ENCODE measurements around the gene KCNG1.
"Not testable (repeated sequence)": the region's sequence is repeated elsewhere in the genome, so short reads cannot be mapped to it uniquely, and the experiment has no call there.

KCNG1 gene

DNA sequence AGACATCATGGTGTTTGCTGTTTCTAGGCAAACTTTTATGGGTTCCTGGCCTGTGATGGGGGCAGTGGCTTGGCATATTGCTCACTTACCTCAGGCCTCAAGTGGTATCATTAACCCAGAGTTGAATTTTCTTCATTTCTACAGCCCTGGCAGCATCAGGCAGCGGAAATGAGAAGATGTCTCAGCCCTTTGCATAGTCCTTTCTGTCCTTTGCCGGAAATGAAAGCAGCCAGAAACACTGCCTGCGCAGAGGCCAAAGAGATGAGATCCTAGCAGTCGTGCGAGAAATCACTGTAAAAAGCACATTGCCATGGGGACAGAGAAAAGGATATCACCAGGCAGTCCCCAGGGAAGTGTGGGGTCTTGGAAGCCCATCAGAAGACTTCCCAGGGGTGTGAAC, 37.4 kb upstream of the KCNG1 start:
- TF ChIP-seq ZFX (IDR thresholded peaks at IDR 0.05; ENCODE audit: borderline replicate concordance) = no peak
- TF ChIP-seq, protein P1, sequence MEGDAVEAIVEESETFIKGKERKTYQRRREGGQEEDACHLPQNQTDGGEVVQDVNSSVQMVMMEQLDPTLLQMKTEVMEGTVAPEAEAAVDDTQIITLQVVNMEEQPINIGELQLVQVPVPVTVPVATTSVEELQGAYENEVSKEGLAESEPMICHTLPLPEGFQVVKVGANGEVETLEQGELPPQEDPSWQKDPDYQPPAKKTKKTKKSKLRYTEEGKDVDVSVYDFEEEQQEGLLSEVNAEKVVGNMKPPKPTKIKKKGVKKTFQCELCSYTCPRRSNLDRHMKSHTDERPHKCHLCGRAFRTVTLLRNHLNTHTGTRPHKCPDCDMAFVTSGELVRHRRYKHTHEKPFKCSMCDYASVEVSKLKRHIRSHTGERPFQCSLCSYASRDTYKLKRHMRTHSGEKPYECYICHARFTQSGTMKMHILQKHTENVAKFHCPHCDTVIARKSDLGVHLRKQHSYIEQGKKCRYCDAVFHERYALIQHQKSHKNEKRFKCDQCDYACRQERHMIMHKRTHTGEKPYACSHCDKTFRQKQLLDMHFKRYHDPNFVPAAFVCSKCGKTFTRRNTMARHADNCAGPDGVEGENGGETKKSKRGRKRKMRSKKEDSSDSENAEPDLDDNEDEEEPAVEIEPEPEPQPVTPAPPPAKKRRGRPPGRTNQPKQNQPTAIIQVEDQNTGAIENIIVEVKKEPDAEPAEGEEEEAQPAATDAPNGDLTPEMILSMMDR (IDR thresholded peaks at IDR 0.05) = no peak
- H3K27ac ChIP-seq = no peak overlapping the region

DNA sequence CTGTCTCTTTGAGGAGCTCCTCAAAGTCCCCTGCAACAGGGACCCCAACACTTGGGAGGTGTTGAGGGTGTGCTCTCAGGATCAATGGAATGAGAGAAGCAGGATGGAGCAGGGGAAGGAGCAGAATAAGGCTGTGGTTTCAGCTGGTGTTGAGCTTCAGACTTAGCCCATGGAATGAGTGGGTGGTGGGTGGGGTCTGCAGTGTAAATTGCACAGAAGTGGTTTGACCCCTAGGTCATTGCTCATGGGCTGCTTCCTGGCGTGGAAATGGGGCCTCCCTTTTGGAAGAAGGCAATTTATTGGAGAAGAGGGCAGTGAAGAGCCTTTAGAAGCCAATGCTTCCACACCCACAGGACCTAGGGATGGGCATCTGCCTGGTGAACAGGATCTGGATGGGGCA, 37.0 kb upstream of the KCNG1 start:
- TF ChIP-seq, protein P1 (IDR thresholded peaks at IDR 0.05) = no peak
- TF ChIP-seq ZFX (IDR thresholded peaks at IDR 0.05; ENCODE audit: borderline replicate concordance) = no peak
- no peak overlapping the region for H3K27ac ChIP-seq

DNA sequence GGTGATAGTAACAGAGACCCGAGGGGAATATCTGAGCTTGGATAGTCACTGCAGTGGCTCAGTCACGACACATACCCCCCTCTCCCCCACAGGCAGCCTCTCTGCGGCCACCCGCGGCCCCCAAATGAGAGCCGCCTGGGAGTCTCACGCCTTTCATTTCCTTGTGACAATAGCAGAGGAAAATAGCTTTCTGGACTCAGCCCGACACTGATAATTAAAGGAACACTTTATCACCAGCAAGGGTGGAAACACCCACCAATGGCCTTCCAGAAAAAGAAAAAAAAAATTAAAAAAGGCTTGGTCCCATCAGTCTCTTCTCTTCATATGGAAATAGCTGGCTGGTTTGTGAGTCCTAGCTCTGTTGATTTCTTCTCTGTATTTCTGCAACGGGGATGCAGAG, 35.1 kb upstream of the KCNG1 start:
- H3K27ac ChIP-seq = no peak overlapping the region
- TF ChIP-seq ZFX (IDR thresholded peaks at IDR 0.05; ENCODE audit: borderline replicate concordance) = no peak
- TF ChIP-seq, protein P1 (IDR thresholded peaks at IDR 0.05) = no peak

DNA sequence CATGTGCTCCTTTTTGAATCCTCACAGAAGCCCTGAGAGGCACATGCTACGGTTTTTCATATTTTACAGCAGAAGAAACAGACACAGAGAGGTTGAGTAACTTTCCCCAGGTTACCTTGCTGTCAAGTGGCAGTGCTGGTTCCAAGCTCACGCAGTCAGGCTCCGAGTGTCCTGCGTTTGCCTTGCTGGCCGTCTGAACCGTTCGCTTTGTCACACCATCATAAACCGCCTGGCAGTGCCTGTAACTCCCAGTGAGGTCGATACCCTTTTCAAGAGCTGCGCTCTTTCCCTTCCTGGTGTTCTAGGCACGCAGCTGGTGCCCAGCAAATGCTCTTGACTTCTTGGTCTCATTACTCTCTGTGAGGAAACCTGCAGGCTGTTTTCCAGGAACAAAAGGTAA, 31.3 kb upstream of the KCNG1 start:
- H3K27ac ChIP-seq = no peak overlapping the region
- TF ChIP-seq, protein P1 (IDR thresholded peaks at IDR 0.05) = no peak
- no peak for TF ChIP-seq ZFX (IDR thresholded peaks at IDR 0.05; ENCODE audit: borderline replicate concordance)

DNA sequence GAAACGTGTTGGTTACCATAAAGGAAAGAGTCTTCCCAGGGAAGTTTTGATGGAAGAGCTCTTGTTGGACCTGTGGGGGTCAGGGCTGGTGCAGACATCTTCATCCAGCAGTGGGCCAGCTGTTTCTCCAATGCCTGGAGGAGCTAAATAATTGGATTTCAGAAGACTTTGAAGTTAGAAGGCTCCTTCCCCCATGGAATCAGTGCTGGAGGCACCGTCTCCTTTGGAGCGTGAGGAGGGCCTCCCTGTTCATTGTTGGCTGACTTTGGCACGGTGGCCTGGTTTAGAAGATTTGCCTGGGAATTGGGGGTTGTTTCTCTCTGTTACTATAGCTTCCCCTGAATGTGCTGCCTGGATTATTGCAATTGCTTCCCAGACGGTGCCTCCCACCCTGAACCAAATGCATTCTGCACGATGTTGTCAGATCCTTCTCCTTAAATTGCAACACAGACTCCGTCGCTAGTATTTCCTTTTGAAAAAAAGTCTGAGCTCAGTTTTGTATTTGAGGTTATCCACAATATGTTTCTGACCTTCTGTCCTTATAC, 27.7 kb upstream of the KCNG1 start:
- no peak for TF ChIP-seq ZFX (IDR thresholded peaks at IDR 0.05; ENCODE audit: borderline replicate concordance)
- TF ChIP-seq, protein P1 (IDR thresholded peaks at IDR 0.05) = no peak
- no peak overlapping the region for H3K27ac ChIP-seq

DNA sequence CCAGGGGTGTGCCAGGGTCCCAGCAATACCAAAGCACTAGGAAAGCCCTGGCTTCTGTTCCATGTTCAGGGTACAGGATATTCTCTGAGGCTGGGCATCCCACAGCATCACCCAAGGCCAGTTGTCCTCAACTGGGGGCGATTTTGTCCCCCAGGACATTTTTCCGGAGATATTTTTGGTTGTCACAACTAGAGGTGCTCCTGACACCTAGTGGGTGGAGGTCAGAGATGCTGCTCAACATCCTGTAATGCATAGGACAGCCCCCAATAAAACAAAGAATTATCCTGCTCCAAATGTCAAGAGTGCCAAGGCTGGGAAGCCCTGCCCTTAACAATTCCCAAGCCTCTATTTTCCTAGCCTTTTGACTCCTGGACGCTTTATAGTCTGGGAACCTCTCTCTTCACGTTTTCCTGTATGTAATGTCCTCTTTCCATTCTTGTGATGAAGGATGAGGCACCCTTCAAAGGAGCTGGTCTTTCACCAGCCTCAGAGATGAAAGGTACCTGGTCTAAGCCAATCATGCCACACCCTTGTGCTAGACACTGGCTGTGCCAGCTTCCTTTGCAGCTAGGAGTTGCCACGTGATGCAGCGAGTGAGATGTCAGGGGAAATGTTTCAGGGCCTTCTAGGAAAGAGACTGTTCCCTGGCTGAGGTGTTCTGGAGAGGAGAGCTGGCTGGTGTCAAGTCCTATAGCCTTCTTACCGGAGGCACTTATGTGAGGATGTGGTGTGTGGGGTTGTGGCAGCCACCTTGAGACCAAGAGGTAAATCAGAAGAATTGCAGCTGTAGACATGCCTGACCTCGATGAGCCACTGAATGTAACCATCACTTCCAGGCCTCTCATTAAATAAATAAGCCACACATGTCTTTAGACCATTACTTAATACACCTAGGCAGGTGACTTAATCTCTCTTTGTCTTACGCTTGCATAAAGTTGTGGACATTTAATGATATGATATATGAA, 23.4 kb upstream of the KCNG1 start:
- no peak overlapping the region for H3K27ac ChIP-seq
- TF ChIP-seq ZFX (IDR thresholded peaks at IDR 0.05; ENCODE audit: borderline replicate concordance) = no peak
- TF ChIP-seq, protein P1 (IDR thresholded peaks at IDR 0.05) = no peak

DNA sequence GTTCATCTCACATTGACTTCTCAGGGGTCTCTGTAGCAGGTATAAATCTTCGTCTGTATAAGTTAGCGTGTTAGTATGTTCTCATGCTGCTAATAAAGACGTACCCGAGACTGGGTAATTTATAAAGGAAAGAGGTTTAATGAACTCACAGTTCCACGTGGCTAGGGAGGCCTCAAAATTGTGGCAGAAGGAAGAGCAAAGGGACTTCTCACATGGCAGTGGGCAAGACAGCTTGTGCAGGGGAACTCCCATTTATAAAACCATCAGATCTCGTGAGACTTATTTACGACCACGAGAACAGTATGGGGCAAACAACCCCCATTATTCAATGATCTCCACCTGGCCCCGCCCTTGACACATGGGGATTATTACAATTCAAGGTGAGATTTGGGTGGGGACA, 22.6 kb upstream of the KCNG1 start:
- H3K27ac ChIP-seq = not testable (repeated sequence)

Data from 22Rv1 (cell line).